EL (cell line): ENCODE data around the gene PIK3C2G.
"Not testable (repeated sequence)": the region's sequence is repeated elsewhere in the genome, so short reads cannot be mapped to it uniquely, and the experiment has no call there.

ENCODE experiments used
- DNase-seq: peaks from one replicate; pipeline ENCODE4 v3.0.0-alpha.2; 2016

The PIK3C2G gene

GRCh38 chr12:18646286-18646890 is 385.1 kb downstream of the PIK3C2G start:
- no peak for DNase-seq

GRCh38 chr12:18651525-18651924 is 390.2 kb downstream of the PIK3C2G start:
- peak; percentile 32 for DNase-seq

GRCh38 chr12:18652596-18652995 is 391.3 kb downstream of the PIK3C2G start:
- no peak for DNase-seq

- DNase-seq: no peak
Measured at GRCh38 chr12:18653465-18653864, 392.1 kb downstream of the PIK3C2G start.

GRCh38 chr12:18655351-18655750 is 394.0 kb downstream of the PIK3C2G start:
- DNase-seq: no peak

GRCh38 chr12:18658179-18658578 is 396.9 kb downstream of the PIK3C2G start:
- DNase-seq: no peak

- no peak for DNase-seq
Measured at GRCh38 chr12:18658829-18659228, 397.5 kb downstream of the PIK3C2G start.

- no peak for DNase-seq
Measured at GRCh38 chr12:18676141-18676540, 414.8 kb downstream of the PIK3C2G start.

GRCh38 chr12:18676996-18677588 is 415.8 kb downstream of the PIK3C2G start:
- no peak for DNase-seq

GRCh38 chr12:18681818-18682217 is 420.5 kb downstream of the PIK3C2G start:
- no peak for DNase-seq

- peak; percentile 37 for DNase-seq
Measured at GRCh38 chr12:18683327-18684013, 422.2 kb downstream of the PIK3C2G start.

- DNase-seq: no peak
Measured at GRCh38 chr12:18684430-18684829, 423.1 kb downstream of the PIK3C2G start.

- no peak for DNase-seq
Measured at GRCh38 chr12:18689771-18690170, 428.5 kb downstream of the PIK3C2G start.

GRCh38 chr12:18690653-18691052 is 429.3 kb downstream of the PIK3C2G start:
- DNase-seq: peak; percentile 91

GRCh38 chr12:18693986-18694385 is 432.7 kb downstream of the PIK3C2G start:
- not testable (repeated sequence) for DNase-seq

GRCh38 chr12:18696971-18697602 is 435.8 kb downstream of the PIK3C2G start:
- peak; percentile 57 for DNase-seq
